IPS-18c (cell line): Measurements from ENCODE around the gene MICAL3.
"Not testable (repeated sequence)": the region's sequence is repeated elsewhere in the genome, so short reads cannot be mapped to it uniquely, and the experiment has no call there.

Source experiments
- H3K4me3 ChIP-seq: 2 replicates; pipeline ENCODE4 v1.7.0; 2013; ENCODE audit warnings: low read depth, mild to moderate bottlenecking, low read length, moderate library complexity; ENCODE audit not compliant: insufficient read depth
- H3K9me3 ChIP-seq: one replicate; pipeline ENCODE4 v1.6.1; 2013; ENCODE audit warnings: mild to moderate bottlenecking, low read length, moderate library complexity; ENCODE audit not compliant: control insufficient read depth, insufficient read depth

Gene MICAL3

GRCh38 chr22:17884084-17884483 is 140.3 kb downstream of the MICAL3 start:
- no peak overlapping the region for H3K4me3 ChIP-seq
- H3K9me3 ChIP-seq, result no peaks in the 10 kb centered on the region

DNA sequence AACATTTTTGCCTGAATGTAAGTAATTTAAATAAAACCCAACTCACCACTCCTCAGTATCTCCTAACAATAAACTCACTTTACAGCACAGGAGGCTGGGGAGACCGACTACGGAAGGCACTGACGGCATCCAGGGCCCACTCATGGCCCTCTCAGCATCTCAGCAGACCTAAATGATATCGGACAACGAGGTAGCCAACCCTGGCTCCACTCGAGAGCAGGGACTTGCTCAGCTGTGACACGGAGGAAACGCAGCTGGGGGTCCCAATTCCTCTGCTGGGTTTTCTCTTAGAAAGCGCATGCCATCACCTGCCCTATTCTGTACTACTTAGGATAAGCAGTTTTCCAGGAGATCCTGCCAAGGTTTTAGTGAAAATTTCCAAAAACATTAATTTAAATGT is 141.0 kb downstream of the MICAL3 start:
- Histone ChIP-seq H3K4me3 (no peak overlapping the region), H3K9me3 (no peaks in the 10 kb centered on the region)

- H3K4me3 ChIP-seq, result no peak overlapping the region
- no peaks in the 10 kb centered on the region for H3K9me3 ChIP-seq
Measured at GRCh38 chr22:17882727-17883126, 141.6 kb downstream of the MICAL3 start.

DNA sequence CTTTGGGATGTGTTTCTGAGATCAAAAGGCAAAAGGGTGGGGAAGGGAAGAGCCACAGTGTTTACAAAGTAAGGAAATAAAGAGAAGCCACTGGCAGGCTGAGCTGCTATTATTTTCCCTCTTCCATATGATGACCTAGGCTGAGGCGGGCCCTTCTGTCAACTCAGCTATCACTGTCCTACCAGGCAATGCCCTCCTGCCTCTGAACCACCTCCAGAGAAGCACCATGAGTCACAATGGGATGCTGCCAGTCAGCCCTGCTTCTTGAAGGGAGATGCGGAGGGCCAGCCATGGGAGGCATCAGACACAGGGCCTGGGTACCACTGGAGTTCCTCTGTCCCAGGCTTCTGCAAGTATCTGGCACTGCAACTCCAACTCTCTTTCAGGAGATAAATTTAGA is 142.2 kb downstream of the MICAL3 start:
- H3K9me3 ChIP-seq, result no peaks in the 10 kb centered on the region
- H3K4me3 ChIP-seq, result no peak overlapping the region

DNA sequence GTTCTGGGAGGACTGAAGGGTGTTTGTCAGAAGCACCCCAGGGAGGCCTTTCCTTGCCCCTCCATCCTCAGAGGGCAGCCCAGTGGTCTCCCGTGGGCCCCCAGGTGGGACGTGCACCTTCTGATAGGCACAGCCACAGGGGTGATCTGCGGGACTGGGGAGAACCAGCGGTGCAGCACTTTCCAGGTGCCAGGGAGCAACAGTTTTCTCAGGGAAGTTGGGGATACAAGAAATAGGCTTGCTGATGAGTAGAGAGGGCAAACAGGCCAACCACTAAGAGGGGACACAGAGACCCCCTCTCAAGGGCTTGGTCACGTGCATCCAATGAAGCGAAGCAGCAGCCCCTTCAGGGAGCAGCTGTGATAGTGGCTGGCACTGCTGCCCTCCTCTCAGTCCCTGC is 143.0 kb downstream of the MICAL3 start:
- H3K4me3 ChIP-seq, result no peak overlapping the region
- H3K9me3 ChIP-seq, result no peaks in the 10 kb centered on the region

GRCh38 chr22:17880468-17880867 is 143.9 kb downstream of the MICAL3 start:
- no peaks in the 10 kb centered on the region for H3K9me3 ChIP-seq
- no peak overlapping the region for H3K4me3 ChIP-seq

DNA sequence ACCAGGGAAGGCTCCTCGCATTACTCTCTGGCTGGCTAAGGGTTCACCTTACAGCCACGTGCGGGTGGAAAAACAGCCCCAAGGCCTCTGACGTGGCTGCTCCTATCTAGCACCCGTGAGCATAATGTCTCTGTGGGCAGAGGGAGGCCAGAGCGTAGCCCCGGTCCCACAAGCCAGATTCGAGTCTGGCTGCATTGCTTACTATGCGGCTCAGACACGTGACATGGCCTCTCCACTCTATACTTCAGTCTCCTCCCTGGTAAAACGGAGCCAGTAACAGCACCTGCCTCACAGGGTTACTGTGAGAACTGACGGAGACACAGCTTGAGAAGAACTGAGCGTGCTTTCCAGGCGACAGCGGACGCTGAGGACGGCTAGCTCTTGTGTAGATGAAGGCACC is 144.3 kb downstream of the MICAL3 start:
- no peak overlapping the region for H3K4me3 ChIP-seq
- no peaks in the 10 kb centered on the region for H3K9me3 ChIP-seq

- no peaks in the 10 kb centered on the region for H3K9me3 ChIP-seq
Measured at GRCh38 chr22:17878941-17879340, 145.4 kb downstream of the MICAL3 start.

GRCh38 chr22:17878186-17878694 is 146.1 kb downstream of the MICAL3 start:
- no peak overlapping the region for H3K4me3 ChIP-seq
- no peaks in the 10 kb centered on the region for H3K9me3 ChIP-seq

More at GRCh38 chr22:17878941-17879340, 145.4 kb downstream of the MICAL3 start:
- H3K4me3 ChIP-seq, result no peak overlapping the region

- H3K4me3 ChIP-seq, H3K9me3 ChIP-seq: not testable (repeated sequence)
Measured at GRCh38 chr22:17876878-17877855, 147.2 kb downstream of the MICAL3 start.

DNA sequence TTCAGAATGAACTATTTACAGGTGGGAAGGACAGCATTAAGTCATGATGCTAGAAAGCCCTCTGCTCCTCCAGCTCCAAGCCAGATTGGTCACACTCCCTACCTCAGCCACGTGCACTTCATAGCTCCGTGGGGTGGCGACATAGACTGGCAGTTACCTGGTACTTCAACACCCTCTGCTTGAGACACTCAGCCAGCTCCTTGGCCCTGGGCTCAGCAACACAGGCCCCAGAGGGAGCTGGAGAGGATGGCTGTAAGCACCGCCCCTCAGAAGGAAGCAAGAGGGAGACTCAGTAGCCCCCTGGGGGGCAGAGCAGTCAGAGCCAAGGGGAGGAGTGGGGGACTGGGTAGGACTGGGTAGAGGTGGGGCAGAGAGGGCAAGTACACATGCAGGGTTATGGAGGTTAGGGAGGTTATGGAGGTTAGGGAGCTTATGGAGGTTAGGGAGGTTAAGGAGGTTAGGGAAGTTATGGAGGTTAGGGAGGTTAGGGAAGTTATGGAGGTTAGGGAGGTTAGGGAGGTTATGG is 148.0 kb downstream of the MICAL3 start:
- Histone ChIP-seq H3K9me3 (no peaks in the 10 kb centered on the region), H3K4me3 (no peak overlapping the region)

DNA sequence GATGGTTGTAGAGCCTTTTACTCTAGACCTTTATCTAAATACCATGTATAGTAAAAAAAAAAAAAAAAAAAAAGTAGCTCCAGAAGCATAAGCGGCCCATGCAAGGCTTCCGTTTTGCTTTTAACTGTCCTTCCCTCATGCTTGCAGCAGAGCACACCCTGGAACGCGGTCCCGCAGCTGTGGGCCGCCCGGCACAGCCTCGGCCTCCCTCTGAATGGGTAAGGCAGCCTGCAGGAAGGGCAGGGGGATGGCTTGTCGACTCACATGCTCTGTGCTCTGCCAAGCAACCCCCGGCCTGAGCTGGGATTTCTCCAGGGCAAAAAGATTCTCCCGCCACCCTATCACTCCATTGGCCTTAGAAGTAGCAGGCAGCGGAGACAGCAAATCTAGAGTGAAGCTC is 148.7 kb downstream of the MICAL3 start:
- H3K9me3 ChIP-seq, result no peaks in the 10 kb centered on the region
- no peak overlapping the region for H3K4me3 ChIP-seq

- Histone ChIP-seq H3K9me3 (no peaks in the 10 kb centered on the region), H3K4me3 (no peak overlapping the region)
Measured at GRCh38 chr22:17875156-17875555, 149.2 kb downstream of the MICAL3 start.

DNA sequence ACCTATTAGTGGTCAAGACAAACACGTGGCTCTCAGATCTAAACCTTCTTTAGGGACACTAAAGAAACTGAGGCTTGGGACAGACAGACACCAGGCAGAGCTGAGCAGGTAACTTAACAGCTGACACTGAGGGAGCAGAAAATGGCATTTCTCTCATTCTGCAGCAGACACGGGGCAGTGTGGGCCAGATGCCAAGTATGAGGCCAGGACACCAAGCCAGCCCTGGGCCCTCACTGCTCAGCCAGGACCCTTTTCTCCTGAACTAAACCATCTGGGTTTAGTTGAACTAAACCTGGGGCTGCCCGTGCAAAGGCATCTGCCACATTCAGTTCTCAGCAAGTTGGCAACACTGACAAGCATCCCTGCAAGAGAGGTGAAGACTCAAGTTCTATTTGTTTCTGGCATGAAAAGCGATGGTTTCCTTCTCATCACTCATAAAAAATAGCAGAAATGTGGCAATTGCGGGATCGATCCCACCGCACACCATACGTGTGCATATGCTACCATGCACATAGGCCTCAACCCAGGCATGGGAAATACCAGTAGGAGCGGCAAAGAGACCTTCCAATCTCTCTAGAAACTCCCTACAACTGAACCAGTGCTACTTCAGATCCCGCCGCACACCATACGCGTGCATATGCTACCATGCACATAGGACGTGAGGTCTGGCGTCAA is 150.0 kb downstream of the MICAL3 start:
- no peaks in the 10 kb centered on the region for H3K9me3 ChIP-seq

GRCh38 chr22:17873804-17874203 is 150.6 kb downstream of the MICAL3 start:
- Histone ChIP-seq H3K4me3 (no peak overlapping the region), H3K9me3 (no peaks in the 10 kb centered on the region)

More for the DNA sequence above, 150.0 kb downstream of the MICAL3 start:
- H3K4me3 ChIP-seq, result no peak overlapping the region

- Histone ChIP-seq H3K9me3 (no peaks in the 10 kb centered on the region), H3K4me3 (no peak overlapping the region)
Measured at GRCh38 chr22:17873116-17873515, 151.2 kb downstream of the MICAL3 start.

GRCh38 chr22:17872471-17872870 is 151.9 kb downstream of the MICAL3 start:
- no peak overlapping the region for H3K4me3 ChIP-seq

More at GRCh38 chr22:17872471-17872870, 151.9 kb downstream of the MICAL3 start:
- no peaks in the 10 kb centered on the region for H3K9me3 ChIP-seq
